C4-2B (cell line): Measurements from ENCODE around the gene PPP1CA.

ENCODE experiments used
- H3K27ac ChIP-seq: fragments of 450-650 bp; 2 replicates; pipeline ENCODE4 v1.5.1; 2017
- CTCF ChIP-seq: fragments of 450-650 bp; conservative IDR thresholded peaks from 2 replicates; pipeline ENCODE4 v1.5.1; 2017; ENCODE audit warnings: mild to moderate bottlenecking
- ZFX ChIP-seq: fragments of 450-650 bp; IDR thresholded peaks from 2 replicates; pipeline ENCODE4 v1.6.1; 2017

Gene PPP1CA

DNA sequence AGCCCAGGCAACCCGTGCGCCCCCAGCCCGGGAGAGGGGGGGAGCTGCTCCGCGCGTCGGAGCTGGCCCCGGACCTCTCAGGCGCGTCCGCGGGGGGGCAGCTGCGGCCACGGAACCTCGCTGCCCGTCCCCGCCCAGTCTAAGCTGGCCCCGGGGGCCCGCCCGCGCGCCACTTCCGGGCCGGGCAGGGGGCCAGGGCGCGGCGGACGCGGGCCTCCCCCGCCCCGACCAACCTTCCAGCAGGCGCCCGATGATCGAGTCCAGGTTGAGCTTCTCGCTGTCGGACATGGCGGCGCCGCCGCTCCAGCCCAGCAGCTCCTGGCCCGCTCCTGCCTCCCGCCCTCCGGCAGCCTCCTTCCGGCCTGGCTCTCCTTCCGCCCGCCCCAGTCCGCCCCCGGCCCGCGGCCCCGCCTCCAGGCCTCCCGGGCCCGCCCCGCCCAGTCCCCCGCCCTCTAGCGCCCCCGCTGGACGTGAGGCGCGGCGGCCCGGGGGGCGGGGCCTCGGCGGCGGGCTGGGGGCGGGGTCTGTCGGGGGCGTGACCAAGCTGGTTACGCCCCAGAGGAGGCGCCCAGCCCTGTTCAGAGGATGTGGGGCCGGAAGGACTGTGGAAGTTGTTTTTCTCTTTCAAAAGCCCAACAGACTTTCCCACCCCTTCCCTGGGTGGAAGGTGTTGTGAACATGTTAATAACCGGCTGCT is at the start of gene PPP1CA:
Gene PPP1CA, minus strand, starts transcription at position 364 of the 697 bp plus-strand sequence. Its CDS starts 76 bp downstream, at position 288.
- peak within 1 kb of the TSS; percentile 95 for H3K27ac ChIP-seq
- TF ChIP-seq ZFX (0 out of 2 replicates have a peak, but pooled peaks have one; percentile 17), CTCF (peak; percentile 97)

GRCh38 chr11:67450796-67451657 is 49.4 kb upstream of the PPP1CA start:
- peak overlapping the region; percentile 61; the same call in 1 of the 2 replicates for H3K27ac ChIP-seq
- no peak for TF ChIP-seq CTCF
- no peak for TF ChIP-seq ZFX

- no peak for TF ChIP-seq ZFX
- no peak for TF ChIP-seq CTCF
- no peak overlapping the region for H3K27ac ChIP-seq
Observed at GRCh38 chr11:67449116-67449844, 47.6 kb upstream of the PPP1CA start.

- TF ChIP-seq CTCF (no peak), ZFX (no peak)
- no peak overlapping the region for H3K27ac ChIP-seq
Observed at GRCh38 chr11:67448220-67448609, 46.6 kb upstream of the PPP1CA start.

DNA sequence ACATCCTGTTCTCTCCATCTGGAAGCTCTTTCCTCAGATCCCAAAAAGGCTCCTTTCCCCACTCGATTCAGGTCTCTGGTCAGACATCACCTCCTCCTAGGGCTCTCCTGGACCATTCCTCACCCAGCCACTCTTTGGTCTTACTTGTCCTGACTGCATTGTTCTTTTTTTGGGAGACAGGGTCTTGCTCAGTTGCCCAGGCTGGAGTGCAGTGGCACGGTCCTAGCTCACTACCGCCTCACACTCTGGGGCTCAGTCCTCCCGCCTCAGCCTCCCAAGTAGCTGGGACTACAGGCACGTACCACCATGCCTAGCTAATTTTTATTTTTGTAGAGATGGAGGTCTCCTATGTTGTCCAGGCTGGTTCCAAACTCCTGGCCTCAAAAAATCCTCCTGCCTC is 43.9 kb upstream of the PPP1CA start:
- no peak overlapping the region for H3K27ac ChIP-seq
- no peak for TF ChIP-seq ZFX
- no peak for TF ChIP-seq CTCF

- peak overlapping the region; percentile 96 for H3K27ac ChIP-seq
- TF ChIP-seq ZFX (no peak), CTCF (no peak)
Observed at GRCh38 chr11:67442504-67443404, 41.1 kb upstream of the PPP1CA start.
